Stomach (tissue), 9 donors: ENCODE data around the gene KHSRP. TPM values are rescaled to one million over a fixed set of nuclear protein-coding genes. Genes with fewer than 3 reads are reported as not detected.
A peak's percentile ranks its signal among the peaks of the same experiment; 100 is the strongest.
"Not testable (repeated sequence)": the region's sequence is repeated elsewhere in the genome, so short reads cannot be mapped to it uniquely, and the experiment has no call there.

Experiments used
- DNase-seq, 2 donors: peaks; one replicate each; pipeline versions ENCODE4 v3.0.0 to v3.0.0-alpha.2; 2013 to 2019
- H3K27ac ChIP-seq, 5 donors: fragments of 200-600 bp in 4 of 5; sonication (generic) in 4 of 5; one replicate each; pipeline ENCODE4 v1.5.1; 2013 to 2019; ENCODE audit warnings: mild to moderate bottlenecking in 1 of 5, moderate library complexity in 1 of 5
- H3K27me3 ChIP-seq, 3 donors: fragments of 200-600 bp; sonication (generic); one replicate each; pipeline ENCODE4 v1.5.1; 2017 to 2019; ENCODE audit warnings: mixed run types in 1 of 3
- H3K36me3 ChIP-seq, 4 donors: fragments of 200-600 bp; sonication (generic); 1 replicate in 3 of 4; 2 replicates in 1 of 4; pipeline ENCODE4 v1.5.1; 2016 to 2019
- H3K4me1 ChIP-seq, 4 donors: fragments of 200-600 bp; sonication (generic); one replicate each; pipeline ENCODE4 v1.5.1; 2016 to 2019
- H3K4me3 ChIP-seq, 4 donors: fragments of 200-600 bp; sonication (generic) in 3 of 4; one replicate each; pipeline ENCODE4 v1.5.1; 2016 to 2019; ENCODE audit warnings: mild to moderate bottlenecking in 1 of 4
- H3K9me3 ChIP-seq, 4 donors: fragments of 200-600 bp; sonication (generic); one replicate each; pipeline ENCODE4 v1.5.1; 2016 to 2019
- EP300 ChIP-seq: sonication (generic); formaldehyde crosslinking; IDR thresholded peaks from one replicate; pipeline ENCODE4 v1.6.1; 2017; ENCODE audit warnings: antibody characterized with exemption
- POLR2A ChIP-seq, 4 donors: fragments of 450-650 bp; IDR thresholded peaks; one replicate each; pipeline ENCODE4 v1.6.1; 2016; ENCODE audit warnings: antibody characterized with exemption in 4 of 4, control low read depth in 2 of 4, mild to moderate bottlenecking in 1 of 4, moderate library complexity in 1 of 4
- POLR2AphosphoS5 ChIP-seq, 3 donors: sonication (generic); formaldehyde crosslinking; IDR thresholded peaks; one replicate each; pipeline ENCODE4 v1.6.1; 2016; ENCODE audit warnings: antibody characterized with exemption in 3 of 3
- WGBS, 5 donors: extraction: QIAGEN DNeasy Blood & Tissue Kit in 3 of 5; methylation state at CpG; one replicate each; pipeline versions ENCODE4 v1.1.5 to v1.1.7; 2013 to 2018; 5-methylcytosine and 5-hydroxymethylcytosine counted together
- intact Hi-C: fragments of 100-400 bp; cut with DNase I; formaldehyde crosslinking; loops from one replicate; pipeline ENCODE4 v1.15.1; 2023; ENCODE audit warnings: low total_unique reads
- polyA plus RNA-seq, 3 donors: library from polyadenylated mRNA; stranded (reverse); fragments of 200-250 nt; gene quantifications; one replicate each; pipeline ENCODE4 v1.2.3, GENCODE V29; 2013
- total RNA-seq, 5 donors: library from RNA; depleted of rRNA; stranded (reverse); fragments of >200 nt; gene quantifications; one replicate each; pipeline versions ENCODE4 v1.1.0 to v1.2.3, GENCODE V29; 2014 to 2016
- TF ChIP-seq, protein P1 (sequence below), 7 experiments: fragments of 450-650 bp in 4 of 7; fragments of 200-600 bp in 3 of 7; sonication (generic) in 3 of 7; IDR thresholded peaks; one replicate each; pipeline ENCODE4 v1.5.1; 2016 to 2019; ENCODE audit warnings: antibody characterized with exemption in 7 of 7, control low read depth in 2 of 7, mild to moderate bottlenecking in 1 of 7
- donor health status: healthy with polysubstance abuse.
- donor health status: Bipolar disorder and iron deficiency.
- donor health status: healthy.

The KHSRP gene
- total and polyA plus RNA-seq, 8 donors = 49.1 to 130 (median 111) TPM

DNA sequence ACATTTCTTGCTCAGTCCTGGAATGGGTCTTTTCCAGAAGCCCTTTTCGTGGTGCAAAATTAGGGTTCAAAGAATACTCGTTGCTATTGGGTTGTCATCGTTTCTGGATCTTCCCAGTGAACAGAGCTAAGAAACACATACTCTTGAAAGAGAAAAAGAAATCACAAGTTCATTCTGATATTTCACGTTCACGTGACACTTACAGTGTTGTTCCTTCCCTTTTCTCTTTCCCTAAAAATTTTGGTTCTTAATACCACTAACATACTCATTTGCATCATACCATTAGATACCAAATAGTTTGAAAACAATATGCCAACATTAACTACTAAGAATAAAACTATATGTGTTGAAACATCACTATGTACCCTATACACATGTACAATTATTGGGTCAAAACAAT, 18.2 kb downstream of the KHSRP start:
- TF ChIP-seq, protein P1, sequence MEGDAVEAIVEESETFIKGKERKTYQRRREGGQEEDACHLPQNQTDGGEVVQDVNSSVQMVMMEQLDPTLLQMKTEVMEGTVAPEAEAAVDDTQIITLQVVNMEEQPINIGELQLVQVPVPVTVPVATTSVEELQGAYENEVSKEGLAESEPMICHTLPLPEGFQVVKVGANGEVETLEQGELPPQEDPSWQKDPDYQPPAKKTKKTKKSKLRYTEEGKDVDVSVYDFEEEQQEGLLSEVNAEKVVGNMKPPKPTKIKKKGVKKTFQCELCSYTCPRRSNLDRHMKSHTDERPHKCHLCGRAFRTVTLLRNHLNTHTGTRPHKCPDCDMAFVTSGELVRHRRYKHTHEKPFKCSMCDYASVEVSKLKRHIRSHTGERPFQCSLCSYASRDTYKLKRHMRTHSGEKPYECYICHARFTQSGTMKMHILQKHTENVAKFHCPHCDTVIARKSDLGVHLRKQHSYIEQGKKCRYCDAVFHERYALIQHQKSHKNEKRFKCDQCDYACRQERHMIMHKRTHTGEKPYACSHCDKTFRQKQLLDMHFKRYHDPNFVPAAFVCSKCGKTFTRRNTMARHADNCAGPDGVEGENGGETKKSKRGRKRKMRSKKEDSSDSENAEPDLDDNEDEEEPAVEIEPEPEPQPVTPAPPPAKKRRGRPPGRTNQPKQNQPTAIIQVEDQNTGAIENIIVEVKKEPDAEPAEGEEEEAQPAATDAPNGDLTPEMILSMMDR (IDR thresholded peaks at IDR 0.05) = no peak
- TF ChIP-seq EP300 (no peak), POLR2A (IDR thresholded peaks at IDR 0.05) (no peak), POLR2AphosphoS5 (IDR thresholded peaks at IDR 0.05) (no peak)
- WGBS, 5 donors = 67 to 87% (median 85%) methylated on average over 5 of the region's 5 CpGs
- no peak for DNase-seq
- Histone ChIP-seq H3K4me1 (no peaks in the 10 kb centered on the region), H3K36me3 (no peaks in the 10 kb centered on the region), H3K27me3 (no peaks in the 10 kb centered on the region), H3K4me3 (no peak overlapping the region), H3K27ac (no peak overlapping the region), H3K9me3 (no peaks in the 10 kb centered on the region)
- intact Hi-C loops = no loop called here

DNA sequence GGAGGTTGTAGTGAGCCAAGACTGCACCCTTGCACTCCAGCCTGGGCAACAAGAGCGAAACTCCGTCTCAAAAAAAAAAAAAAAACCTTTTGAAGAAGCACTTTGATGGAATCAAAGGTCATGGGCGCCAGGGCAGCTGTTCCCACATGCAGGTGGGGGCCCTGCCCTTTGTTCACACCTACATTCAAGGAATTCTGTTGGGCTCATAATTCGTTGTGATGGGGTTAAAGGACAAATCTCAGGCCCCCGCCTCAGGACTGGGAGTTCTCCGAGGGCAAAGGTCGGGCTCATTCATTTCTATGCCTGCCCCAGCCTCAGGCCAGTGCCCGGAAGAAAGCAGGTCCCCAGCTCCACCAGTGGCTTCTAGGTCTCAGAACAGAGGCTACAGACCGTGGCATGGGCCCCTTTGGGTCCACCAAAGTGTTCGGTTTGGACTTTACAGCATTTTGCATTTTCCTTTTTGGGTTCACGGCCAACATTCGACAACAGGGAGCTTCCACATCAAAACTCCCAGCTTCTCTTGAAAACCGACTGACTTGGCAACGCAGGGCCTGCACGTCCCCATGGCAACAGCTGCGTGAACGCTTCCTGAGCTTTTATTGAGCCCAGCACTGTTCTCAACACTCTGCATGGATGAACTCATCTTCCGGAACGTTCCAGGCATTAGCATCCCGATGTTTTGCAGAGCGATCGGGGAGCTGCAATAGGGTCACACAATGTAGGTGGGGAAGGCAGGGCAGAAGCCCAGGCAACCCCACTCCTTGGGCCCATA, 21.6 kb downstream of the KHSRP start:
- no peak overlapping the region for H3K4me3 ChIP-seq
- TF ChIP-seq POLR2A (IDR thresholded peaks at IDR 0.05) (no peak), POLR2AphosphoS5 (IDR thresholded peaks at IDR 0.05) (no peak), EP300 (no peak)
- TF ChIP-seq, protein P1 (IDR thresholded peaks at IDR 0.05) = no peak
- no peaks in the 10 kb centered on the region for H3K4me1 ChIP-seq
- no peak overlapping the region for H3K27ac ChIP-seq
- H3K36me3 ChIP-seq = no peaks in the 10 kb centered on the region
- WGBS, 5 donors = 52 to 63% (median 56%) methylated on average over 22 of the region's 22 CpGs
- no peaks in the 10 kb centered on the region for H3K9me3 ChIP-seq
- intact Hi-C loops = no loop called here
- H3K27me3 ChIP-seq = no peaks in the 10 kb centered on the region
- peak in 1 of 2 donors; percentile 92 for DNase-seq

DNA sequence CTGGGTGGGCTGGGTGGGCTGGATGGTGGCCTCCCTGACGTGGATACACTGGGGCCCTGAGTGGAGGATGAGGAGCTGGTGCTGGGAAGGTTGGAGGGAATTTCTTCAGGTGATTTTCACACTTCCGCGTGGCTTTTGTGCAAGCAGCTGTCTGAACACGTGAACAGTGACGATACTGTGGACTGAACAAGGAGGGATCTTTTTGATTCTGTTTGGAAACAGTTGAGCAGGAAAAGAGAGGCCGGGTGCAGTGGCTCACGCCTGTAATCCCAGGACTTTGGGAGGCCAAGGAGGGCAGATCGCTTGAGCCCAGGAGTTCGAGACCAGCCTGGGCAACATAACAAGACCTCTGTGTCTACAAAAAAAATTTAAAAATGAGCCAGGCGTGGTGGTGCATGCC, 22.6 kb downstream of the KHSRP start:
- WGBS, 5 donors = 79 to 93% (median 86%) methylated on average over 10 of the region's 10 CpGs
- no peaks in the 10 kb centered on the region for H3K4me1 ChIP-seq
- H3K9me3 ChIP-seq = no peaks in the 10 kb centered on the region
- intact Hi-C loops = no loop called here
- no peak for DNase-seq
- TF ChIP-seq EP300 (no peak), POLR2A (IDR thresholded peaks at IDR 0.05) (no peak)
- no peaks in the 10 kb centered on the region for H3K36me3 ChIP-seq
- H3K27me3 ChIP-seq = no peaks in the 10 kb centered on the region
- no peak overlapping the region for H3K27ac ChIP-seq
- no peak overlapping the region for H3K4me3 ChIP-seq

- DNase-seq, H3K27me3 ChIP-seq, H3K4me3 ChIP-seq, H3K4me1 ChIP-seq, H3K36me3 ChIP-seq, H3K27ac ChIP-seq, H3K9me3 ChIP-seq, intact Hi-C loops: not testable (repeated sequence)
- 83 to 93% (median 88%) methylated on average over 23 of the region's 23 CpGs for WGBS, 5 donors
Observed at GRCh38 chr19:6400062-6400944, 24.3 kb downstream of the KHSRP start.

DNA sequence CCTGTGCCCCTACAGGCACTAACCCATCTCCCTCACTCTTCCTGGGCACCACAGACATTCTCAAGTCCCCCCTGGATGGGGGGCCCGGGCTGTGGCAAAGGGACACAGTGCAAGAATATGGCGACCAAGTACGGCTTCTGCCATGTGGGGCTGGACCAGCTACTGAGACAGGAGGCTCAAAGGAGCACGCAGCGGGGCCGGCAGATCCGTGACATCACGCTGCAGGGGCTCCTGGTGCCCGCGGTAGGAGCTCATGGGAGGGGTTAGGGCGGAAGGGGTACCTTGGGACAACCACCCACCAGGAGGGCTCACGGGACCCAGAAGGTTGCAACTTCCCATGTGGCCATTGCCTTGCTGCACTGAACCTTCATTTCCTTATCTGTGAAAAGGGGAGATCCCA, 28.3 kb downstream of the KHSRP start:
- WGBS, 5 donors = 92 to 96% (median 94%) methylated on average over 11 to 12 of the region's 12 CpGs
- DNase-seq = no peak
- H3K4me3 ChIP-seq = no peak overlapping the region
- H3K9me3 ChIP-seq = no peaks in the 10 kb centered on the region
- no peak overlapping the region for H3K27ac ChIP-seq
- peaks cover 0 to 5% (median 3%) of the 10 kb centered on the region in 4 donors for H3K36me3 ChIP-seq
- H3K27me3 ChIP-seq = no peaks in the 10 kb centered on the region
- no peak for TF ChIP-seq POLR2AphosphoS5 (IDR thresholded peaks at IDR 0.05)
- TF ChIP-seq EP300 = no peak
- no peak for TF ChIP-seq POLR2A (IDR thresholded peaks at IDR 0.05)
- TF ChIP-seq, protein P1 (IDR thresholded peaks at IDR 0.05) = no peak
- intact Hi-C loops = no loop called here
- H3K4me1 ChIP-seq = peaks cover 5 to 22% (median 20%) of the 10 kb centered on the region in 4 donors
